Rectal smooth muscle tissue (tissue), 1 donor: ENCODE measurements around the gene PCID2.
"Not testable (repeated sequence)": the region's sequence is repeated elsewhere in the genome, so short reads cannot be mapped to it uniquely, and the experiment has no call there.

Experiments
- H3K27ac ChIP-seq: one replicate; pipeline ENCODE4 v1.7.0; 2013; ENCODE audit warnings: low read depth, low read length, inconsistent platforms
- H3K27me3 ChIP-seq: one replicate; pipeline ENCODE4 v1.7.0; 2013; ENCODE audit warnings: low read length; ENCODE audit not compliant: control insufficient read depth, insufficient read depth
- H3K36me3 ChIP-seq: one replicate; pipeline ENCODE4 v1.7.0; 2013; ENCODE audit warnings: low read length; ENCODE audit not compliant: control insufficient read depth, insufficient read depth
- H3K4me1 ChIP-seq: one replicate; pipeline ENCODE4 v1.7.0; 2013; ENCODE audit warnings: low read length; ENCODE audit not compliant: control insufficient read depth, insufficient read depth
- H3K4me3 ChIP-seq: one replicate; pipeline ENCODE4 v1.7.0; 2013; ENCODE audit warnings: low read length
- H3K9ac ChIP-seq: one replicate; pipeline ENCODE4 v1.7.0; 2013; ENCODE audit warnings: low read length

Gene PCID2

GRCh38 chr13:113166266-113166665 lies 42.2 kb downstream of the PCID2 start:
- H3K36me3 ChIP-seq = peaks cover 1% of the 10 kb centered on the region
- peaks cover 4% of the 10 kb centered on the region for H3K27me3 ChIP-seq
- H3K9ac ChIP-seq = no peak overlapping the region
- H3K4me3 ChIP-seq = no peak overlapping the region
- no peak overlapping the region for H3K27ac ChIP-seq
- no peaks in the 10 kb centered on the region for H3K4me1 ChIP-seq

GRCh38 chr13:113164492-113164891 lies 44.0 kb downstream of the PCID2 start:
- no peak overlapping the region for H3K9ac ChIP-seq
- H3K27ac ChIP-seq = no peak overlapping the region
- peaks cover 4% of the 10 kb centered on the region for H3K27me3 ChIP-seq
- H3K4me3 ChIP-seq = no peak overlapping the region
- H3K36me3 ChIP-seq = no peaks in the 10 kb centered on the region
- no peaks in the 10 kb centered on the region for H3K4me1 ChIP-seq

- Histone ChIP-seq H3K36me3 (no peaks in the 10 kb centered on the region), H3K9ac (no peak overlapping the region), H3K27me3 (peaks cover 4% of the 10 kb centered on the region), H3K27ac (no peak overlapping the region), H3K4me3 (no peak overlapping the region), H3K4me1 (no peaks in the 10 kb centered on the region)
Observed at GRCh38 chr13:113162783-113163685, 45.4 kb downstream of the PCID2 start.

GRCh38 chr13:113161975-113162374 lies 46.5 kb downstream of the PCID2 start:
- H3K27me3 ChIP-seq, H3K9ac ChIP-seq, H3K36me3 ChIP-seq, H3K4me1 ChIP-seq, H3K27ac ChIP-seq, H3K4me3 ChIP-seq: not testable (repeated sequence)

- H3K9ac ChIP-seq = no peak overlapping the region
- no peaks in the 10 kb centered on the region for H3K4me1 ChIP-seq
- no peaks in the 10 kb centered on the region for H3K36me3 ChIP-seq
- peaks cover 4% of the 10 kb centered on the region for H3K27me3 ChIP-seq
- H3K4me3 ChIP-seq = no peak overlapping the region
- no peak overlapping the region for H3K27ac ChIP-seq
Observed at GRCh38 chr13:113161433-113161832, 47.0 kb downstream of the PCID2 start.

GRCh38 chr13:113160983-113161382 lies 47.5 kb downstream of the PCID2 start:
- H3K27ac ChIP-seq = no peak overlapping the region
- no peaks in the 10 kb centered on the region for H3K36me3 ChIP-seq
- no peaks in the 10 kb centered on the region for H3K4me1 ChIP-seq
- H3K27me3 ChIP-seq = peaks cover 4% of the 10 kb centered on the region
- H3K9ac ChIP-seq = no peak overlapping the region
- no peak overlapping the region for H3K4me3 ChIP-seq

GRCh38 chr13:113159701-113160100 lies 48.8 kb downstream of the PCID2 start:
- Histone ChIP-seq H3K36me3 (no peaks in the 10 kb centered on the region), H3K4me1 (no peaks in the 10 kb centered on the region), H3K27me3 (peaks cover 4% of the 10 kb centered on the region), H3K4me3 (no peak overlapping the region), H3K27ac (no peak overlapping the region), H3K9ac (no peak overlapping the region)

GRCh38 chr13:113158946-113159345 lies 49.5 kb downstream of the PCID2 start:
- Histone ChIP-seq H3K27me3 (peaks cover 4% of the 10 kb centered on the region), H3K4me3 (no peak overlapping the region), H3K9ac (no peak overlapping the region), H3K4me1 (peaks cover 2% of the 10 kb centered on the region), H3K27ac (no peak overlapping the region), H3K36me3 (no peaks in the 10 kb centered on the region)

GRCh38 chr13:113157929-113158747 lies 50.3 kb downstream of the PCID2 start, which contains the start of gene PROZ:
Gene PROZ, plus strand, starts transcription at chr13:113158648. Its CDS starts 13 bp downstream, at chr13:113158661.
- H3K4me1 ChIP-seq = peaks cover 6% of the 10 kb centered on the region
- H3K36me3 ChIP-seq = no peaks in the 10 kb centered on the region
- H3K9ac ChIP-seq = no peak within 1 kb of the TSS
- no peaks in the 10 kb centered on the region for H3K27me3 ChIP-seq
- no peak within 1 kb of the TSS for H3K4me3 ChIP-seq
- no peak within 1 kb of the TSS for H3K27ac ChIP-seq

- H3K27me3 ChIP-seq = no peaks in the 10 kb centered on the region
- H3K27ac ChIP-seq = no peak overlapping the region
- peaks cover 6% of the 10 kb centered on the region for H3K4me1 ChIP-seq
- H3K4me3 ChIP-seq = no peak overlapping the region
- no peaks in the 10 kb centered on the region for H3K36me3 ChIP-seq
- no peak overlapping the region for H3K9ac ChIP-seq
Observed at GRCh38 chr13:113157206-113157928, 51.1 kb downstream of the PCID2 start.

GRCh38 chr13:113155982-113156655 lies 52.4 kb downstream of the PCID2 start:
- H3K36me3 ChIP-seq = no peaks in the 10 kb centered on the region
- no peaks in the 10 kb centered on the region for H3K27me3 ChIP-seq
- no peak overlapping the region for H3K9ac ChIP-seq
- H3K4me3 ChIP-seq = no peak overlapping the region
- H3K27ac ChIP-seq = no peak overlapping the region
- H3K4me1 ChIP-seq = peaks cover 6% of the 10 kb centered on the region

GRCh38 chr13:113155201-113155600 lies 53.3 kb downstream of the PCID2 start:
- no peaks in the 10 kb centered on the region for H3K27me3 ChIP-seq
- H3K9ac ChIP-seq = no peak overlapping the region
- H3K27ac ChIP-seq = no peak overlapping the region
- H3K4me3 ChIP-seq = no peak overlapping the region
- H3K4me1 ChIP-seq = peaks cover 6% of the 10 kb centered on the region
- H3K36me3 ChIP-seq = no peaks in the 10 kb centered on the region
